NCI-H460 (cell line): ENCODE measurements around the gene AIF1L. TPM values are rescaled to one million over a fixed set of nuclear protein-coding genes. Genes with fewer than 3 reads are reported as not detected.

ENCODE experiments used
- DNase-seq: peaks from one replicate; pipeline ENCODE4 v3.0.0-alpha.2; 2016; ENCODE audit warnings: low read depth; ENCODE audit errors: extremely low read depth
- total RNA-seq: library from RNA; depleted of rRNA; stranded (reverse); fragments of >200 nt; shearing (Covaris generic); gene quantifications from 2 replicates; pipeline ENCODE4 v1.2.3, GENCODE V29; 2014

The AIF1L gene
- total RNA-seq, 1 experiment from 2014 or later: 5.0 TPM

DNA sequence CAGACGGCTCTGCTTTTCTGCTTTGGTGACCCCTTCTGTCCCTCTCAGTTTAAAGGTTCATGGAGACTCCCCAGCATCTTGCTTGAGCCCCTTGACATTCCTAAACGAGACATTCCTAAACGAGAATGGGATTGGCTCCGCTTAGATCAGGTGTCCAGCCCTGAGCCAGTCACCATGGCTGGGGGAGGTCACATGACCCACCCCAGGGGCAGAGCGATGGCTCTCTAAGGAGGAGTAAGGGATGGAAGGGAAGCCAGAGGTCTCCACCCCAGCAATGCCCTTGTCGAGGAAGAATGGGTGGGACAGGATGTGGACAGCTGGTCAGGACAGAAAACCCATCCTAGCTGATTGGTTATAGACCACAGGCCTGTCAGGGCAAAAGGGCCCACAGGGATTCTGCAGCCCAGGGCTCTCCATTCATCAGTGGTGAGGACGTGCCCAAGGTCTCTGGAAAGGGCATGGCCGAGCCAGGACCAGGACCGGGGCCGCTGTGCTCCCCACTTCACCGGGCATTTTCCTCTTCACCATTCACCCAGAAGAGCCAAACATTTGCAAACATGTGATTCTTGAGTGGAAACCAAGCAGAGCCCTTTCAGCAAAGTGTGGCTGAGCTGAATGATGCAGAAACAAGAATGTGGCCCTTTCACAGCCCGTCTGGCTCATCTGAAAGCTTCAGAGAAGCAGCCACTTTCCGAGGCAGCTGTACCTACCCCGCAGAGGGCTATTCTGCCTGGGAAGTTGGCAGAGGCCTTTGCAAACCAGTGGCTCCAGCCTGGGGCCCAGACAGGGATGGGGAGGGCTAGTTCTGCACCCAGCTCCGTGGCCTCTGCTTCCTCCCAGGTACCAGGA is 19.8 kb upstream of the AIF1L start:
- DNase-seq: no peak

DNA sequence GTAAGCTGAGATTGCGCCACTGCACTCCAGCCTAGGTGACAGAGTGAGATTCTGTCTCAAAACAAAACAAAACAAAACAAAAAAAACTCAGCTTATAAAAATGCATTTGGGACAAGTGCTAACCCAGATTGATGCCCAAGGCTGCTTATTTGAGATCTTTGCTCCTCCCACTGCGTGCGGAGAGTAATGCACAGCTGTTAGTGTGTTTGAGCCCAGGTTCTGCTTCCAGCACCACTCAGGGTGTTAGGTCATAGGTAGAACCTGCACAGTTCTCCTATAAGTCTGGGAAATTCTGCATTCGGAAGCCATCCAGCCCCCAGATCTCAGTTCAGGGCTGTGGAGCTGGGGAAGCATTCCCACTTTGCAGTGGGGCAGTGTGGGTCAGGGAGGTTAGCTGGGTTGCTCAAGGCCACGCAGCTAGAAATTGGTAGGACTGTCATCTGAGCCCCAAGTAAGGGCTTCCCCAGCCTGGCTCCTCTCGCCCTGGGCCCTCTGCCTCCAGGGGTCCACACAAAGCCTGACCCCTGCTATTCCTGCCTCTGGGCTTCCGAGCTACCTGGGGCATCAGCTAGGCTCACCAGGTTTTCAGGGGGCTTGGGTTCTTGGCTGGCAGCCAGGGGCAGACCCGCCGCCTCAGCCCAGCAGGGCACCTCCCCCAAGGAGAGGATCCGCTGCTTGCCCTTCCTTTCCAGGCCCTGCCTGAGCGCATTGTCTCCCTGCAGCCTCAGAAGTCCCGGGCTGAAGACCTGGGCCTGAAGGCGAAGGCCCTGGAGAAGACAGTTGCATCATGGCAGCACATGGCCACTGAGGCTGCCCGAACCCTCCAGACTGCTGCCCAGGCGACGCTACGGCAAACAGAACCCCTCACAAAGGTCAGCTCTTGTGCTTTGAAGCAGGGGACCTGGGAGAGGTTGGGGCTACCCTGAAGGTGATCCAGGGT is 17.6 kb upstream of the AIF1L start:
- DNase-seq: no peak

DNA sequence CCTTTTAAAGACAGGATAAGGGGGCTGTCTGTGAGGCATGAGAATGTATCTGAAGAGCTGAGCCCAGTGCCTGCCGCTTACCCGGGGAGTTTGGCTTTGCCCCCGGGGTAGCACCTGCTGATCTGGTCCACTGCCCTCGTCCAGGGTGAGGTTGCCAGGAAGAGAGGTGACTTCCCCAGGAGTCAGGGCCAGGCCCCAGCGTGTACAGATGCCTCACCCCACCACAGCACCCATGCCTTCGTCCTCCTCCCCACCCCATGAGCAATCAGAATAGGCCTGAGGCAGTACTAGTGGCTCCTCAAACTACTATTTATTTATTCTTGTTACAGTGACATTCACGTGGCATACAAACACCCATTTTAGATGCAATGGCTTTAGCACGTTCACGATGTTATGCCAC is 15.7 kb upstream of the AIF1L start:
- no peak for DNase-seq

DNA sequence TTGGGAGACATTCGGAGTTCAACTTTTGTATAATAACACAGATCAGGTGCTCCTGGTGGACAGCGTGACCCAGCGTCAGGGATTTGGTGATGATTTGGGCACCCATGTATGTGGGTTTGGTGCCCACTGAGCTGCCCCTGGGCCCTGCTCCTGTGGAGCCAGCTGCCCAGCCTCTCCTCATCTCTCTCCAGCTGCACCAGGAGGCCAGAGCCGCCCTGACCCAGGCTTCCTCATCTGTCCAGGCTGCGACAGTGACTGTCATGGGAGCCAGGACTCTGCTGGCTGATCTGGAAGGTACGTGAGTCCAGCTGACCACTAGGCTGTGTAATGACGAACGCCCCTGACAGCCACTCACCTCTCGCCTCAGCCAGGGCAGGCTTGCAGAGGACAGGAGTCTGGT is 14.5 kb upstream of the AIF1L start:
- DNase-seq: no peak

GRCh38 chr9:131082774-131083512 is 13.4 kb upstream of the AIF1L start:
- no peak for DNase-seq

DNA sequence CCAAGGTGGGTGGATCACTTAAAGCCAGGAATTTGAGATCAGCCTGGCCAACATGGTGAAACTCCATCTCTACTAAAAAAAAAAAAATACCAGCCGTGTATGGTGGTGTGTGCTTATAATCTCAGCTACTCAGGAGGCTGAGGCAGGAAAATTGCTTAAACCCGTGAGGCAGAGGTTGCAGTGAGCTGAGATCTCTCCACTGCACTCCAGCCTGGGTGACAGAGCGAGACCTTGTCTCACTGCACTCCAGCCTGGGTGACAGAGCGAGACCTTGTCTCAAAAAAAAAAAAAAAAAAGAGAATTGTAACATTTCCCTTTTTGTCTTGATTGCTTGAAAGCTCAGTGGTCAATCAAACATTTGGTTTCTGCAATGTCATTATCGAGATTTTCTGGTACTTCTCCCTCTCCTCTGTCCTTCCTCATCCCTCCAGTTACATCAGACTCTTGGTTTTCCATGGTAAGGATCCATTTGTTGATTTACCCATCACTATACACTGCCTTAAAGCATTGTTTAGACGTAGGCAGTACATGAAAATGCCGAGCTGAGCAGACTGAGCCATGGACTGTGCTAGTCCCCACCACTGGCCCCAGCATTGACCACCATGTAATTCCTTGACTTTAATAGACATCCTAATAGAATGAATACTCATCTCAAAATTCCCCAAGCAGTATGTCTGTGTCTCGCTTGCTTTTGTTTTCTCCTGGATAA is 11.5 kb upstream of the AIF1L start:
- no peak for DNase-seq

DNA sequence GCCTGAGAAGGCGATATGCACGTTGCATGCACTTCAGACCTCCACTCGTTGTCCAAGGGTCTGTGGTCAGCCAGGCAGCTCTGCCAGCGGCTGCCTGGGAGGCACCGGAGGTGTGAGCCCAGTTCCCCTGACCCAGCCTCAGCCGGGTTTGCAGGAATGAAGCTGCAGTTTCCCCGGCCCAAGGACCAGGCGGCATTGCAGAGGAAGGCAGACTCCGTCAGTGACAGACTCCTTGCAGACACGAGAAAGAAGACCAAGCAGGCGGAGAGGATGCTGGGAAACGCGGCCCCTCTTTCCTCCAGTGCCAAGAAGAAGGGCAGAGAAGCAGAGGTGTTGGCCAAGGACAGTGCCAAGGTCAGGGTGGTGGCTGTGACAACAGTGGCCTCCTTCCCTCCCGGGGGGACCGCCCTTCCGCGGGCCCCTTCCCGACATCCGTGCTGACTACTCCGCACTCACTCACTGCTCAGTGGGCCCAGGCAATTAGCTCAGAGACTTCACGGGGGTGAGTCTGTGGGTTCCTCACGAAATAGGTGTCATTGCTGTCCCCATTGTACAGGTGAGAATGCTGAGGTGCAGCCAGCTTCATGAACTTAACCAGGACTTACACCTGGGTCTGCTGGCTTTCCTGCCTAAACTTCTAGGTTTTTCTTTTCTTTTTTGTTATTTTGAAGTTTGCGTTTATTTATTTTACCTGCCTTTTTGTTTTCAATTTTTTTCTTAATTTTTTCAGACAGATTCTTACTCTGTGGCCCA is 10.8 kb upstream of the AIF1L start:
- DNase-seq: no peak

GRCh38 chr9:131087354-131087893 is 8.9 kb upstream of the AIF1L start:
- no peak for DNase-seq

- DNase-seq: no peak
Observed at GRCh38 chr9:131090025-131090787, 6.1 kb upstream of the AIF1L start.

DNA sequence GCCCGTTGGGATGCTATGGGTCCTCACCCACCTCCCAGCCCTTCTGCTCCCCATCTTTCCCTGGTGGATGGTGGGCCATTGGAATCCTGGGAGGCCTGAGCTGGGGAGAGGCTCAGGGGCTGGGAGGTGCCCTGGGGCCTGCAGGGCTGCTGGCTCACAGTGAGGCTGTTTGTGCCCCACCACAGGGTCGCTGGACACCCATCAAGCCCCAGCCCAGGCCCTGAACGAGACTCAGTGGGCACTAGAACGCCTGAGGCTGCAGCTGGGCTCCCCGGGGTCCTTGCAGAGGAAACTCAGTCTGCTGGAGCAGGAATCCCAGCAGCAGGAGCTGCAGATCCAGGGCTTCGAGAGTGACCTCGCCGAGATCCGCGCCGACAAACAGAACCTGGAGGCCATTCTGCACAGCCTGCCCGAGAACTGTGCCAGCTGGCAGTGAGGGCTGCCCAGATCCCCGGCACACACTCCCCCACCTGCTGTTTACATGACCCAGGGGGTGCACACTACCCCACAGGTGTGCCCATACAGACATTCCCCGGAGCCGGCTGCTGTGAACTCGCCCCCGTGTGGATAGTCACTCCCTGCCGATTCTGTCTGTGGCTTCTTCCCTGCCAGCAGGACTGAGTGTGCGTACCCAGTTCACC is 4.9 kb upstream of the AIF1L start:
- DNase-seq: no peak

GRCh38 chr9:131092030-131092429 is 4.3 kb upstream of the AIF1L start:
- DNase-seq: no peak

GRCh38 chr9:131092548-131093440 is 3.5 kb upstream of the AIF1L start:
- DNase-seq: no peak

DNA sequence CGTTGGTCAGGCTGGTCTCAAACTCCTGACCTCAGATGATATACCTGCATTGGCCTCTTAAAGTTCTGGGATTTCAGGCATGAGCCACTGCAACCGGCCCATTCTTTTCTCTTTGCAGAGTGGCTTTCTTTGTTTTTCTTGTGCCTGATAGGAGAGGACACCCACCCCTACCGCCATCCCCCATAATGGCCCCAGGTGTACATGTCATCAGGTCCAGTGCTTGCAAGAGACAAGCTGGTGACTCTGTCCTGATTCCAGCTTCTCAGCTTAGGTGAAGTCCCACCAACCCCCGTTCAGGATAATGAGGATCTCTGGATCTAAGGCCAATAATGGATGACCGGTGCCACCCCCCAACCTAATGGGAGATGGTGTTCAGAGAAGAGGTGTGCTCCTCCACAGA is 2.3 kb upstream of the AIF1L start:
- no peak for DNase-seq

- no peak for DNase-seq
Observed at GRCh38 chr9:131094622-131095021, 1.7 kb upstream of the AIF1L start.

- peak; percentile 30 for DNase-seq
Observed at GRCh38 chr9:131095666-131096268, 564 bp upstream of the AIF1L start.

DNA sequence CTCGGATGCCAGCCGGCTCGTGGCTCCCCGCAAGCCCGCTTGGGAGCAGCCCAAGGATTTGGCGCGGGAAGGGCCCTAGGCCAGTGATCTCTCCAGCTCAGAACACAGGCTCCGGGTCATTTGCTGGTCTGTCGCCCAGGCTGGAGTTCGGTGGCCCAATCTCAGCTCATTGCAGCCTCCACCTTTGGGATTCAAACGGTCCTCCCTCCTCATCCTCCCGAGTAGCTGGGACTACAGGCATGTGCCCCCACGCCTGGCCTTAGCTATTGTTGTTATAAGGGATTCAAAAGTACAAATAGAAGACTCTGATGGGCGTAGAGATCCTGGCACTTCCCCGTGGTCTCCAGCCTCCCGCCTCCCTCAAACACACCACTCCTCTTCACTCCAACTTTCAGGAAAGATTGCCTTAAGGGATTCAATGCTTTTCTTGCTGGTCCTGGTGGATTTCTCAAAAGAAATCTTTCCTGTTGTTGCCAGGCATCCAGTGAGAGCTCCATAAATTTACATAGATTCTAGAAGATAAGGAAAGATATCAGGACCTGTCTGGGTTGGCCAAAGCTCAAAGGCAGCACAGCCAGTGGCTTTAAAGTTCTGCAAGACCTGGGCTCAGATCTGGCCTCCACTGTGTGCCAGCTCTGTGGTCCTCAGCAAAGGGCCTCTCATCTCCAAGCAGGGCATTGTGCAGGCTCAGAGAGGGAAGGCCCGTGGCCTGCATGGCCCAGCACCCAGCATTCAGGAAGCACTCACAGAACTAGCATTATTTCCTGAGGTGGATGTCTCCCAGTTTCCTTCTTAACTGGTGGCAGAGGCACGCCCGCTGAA is 1.0 kb downstream of the AIF1L start:
- DNase-seq: no peak
